Hematopoietic multipotent progenitor cell treated with erythropoietin and hydrocortisone succinate and interleukin-3 and kit ligand, for 8 days (in vitro differentiated cells): ENCODE data around the gene NEK2.
"Not testable (repeated sequence)": the region's sequence is repeated elsewhere in the genome, so short reads cannot be mapped to it uniquely, and the experiment has no call there.

ENCODE experiments used
- DNase-seq: peaks from one replicate; pipeline ENCODE4 v3.0.0-alpha.2; 2015

NEK2 gene

GRCh38 chr1:211675230-211676105 is at the start of gene NEK2:
TSS of gene NEK2 (minus strand) at chr1:211675621. CDS start at chr1:211675479, 142 bp downstream.
- DNase-seq, result peak; percentile 95

GRCh38 chr1:211724687-211725196 is 49.3 kb upstream of the NEK2 start:
- DNase-seq, result no peak

- no peak for DNase-seq
Observed at GRCh38 chr1:211723273-211723672, 47.9 kb upstream of the NEK2 start.

GRCh38 chr1:211722277-211723175 is 47.1 kb upstream of the NEK2 start:
- no peak for DNase-seq

GRCh38 chr1:211716555-211716954 is 41.1 kb upstream of the NEK2 start:
- DNase-seq, result not testable (repeated sequence)

- no peak for DNase-seq
Observed at GRCh38 chr1:211715971-211716370, 40.5 kb upstream of the NEK2 start.

GRCh38 chr1:211714154-211714553 is 38.7 kb upstream of the NEK2 start:
- DNase-seq, result no peak

- DNase-seq, result no peak
Observed at GRCh38 chr1:211713231-211713630, 37.8 kb upstream of the NEK2 start.

- DNase-seq, result peak; percentile 28
Observed at GRCh38 chr1:211711315-211711705, 35.9 kb upstream of the NEK2 start.

GRCh38 chr1:211710566-211711314 is 35.3 kb upstream of the NEK2 start:
- no peak for DNase-seq

- DNase-seq, result no peak
Observed at GRCh38 chr1:211708926-211709325, 33.5 kb upstream of the NEK2 start.

- DNase-seq, result no peak
Observed at GRCh38 chr1:211708006-211708405, 32.6 kb upstream of the NEK2 start.

GRCh38 chr1:211705467-211706091 is 30.2 kb upstream of the NEK2 start:
- no peak for DNase-seq

- DNase-seq, result no peak
Observed at GRCh38 chr1:211704543-211704942, 29.1 kb upstream of the NEK2 start.

GRCh38 chr1:211703812-211704537 is 28.6 kb upstream of the NEK2 start:
- DNase-seq, result no peak

- DNase-seq, result no peak
Observed at GRCh38 chr1:211701733-211702132, 26.3 kb upstream of the NEK2 start.

GRCh38 chr1:211699059-211699458 is 23.6 kb upstream of the NEK2 start:
- no peak for DNase-seq

- DNase-seq, result peak; percentile 63
Observed at GRCh38 chr1:211698161-211699026, 23.0 kb upstream of the NEK2 start.

- DNase-seq, result no peak
Observed at GRCh38 chr1:211697356-211697755, 21.9 kb upstream of the NEK2 start.

GRCh38 chr1:211695135-211695816 is 19.9 kb upstream of the NEK2 start:
- DNase-seq, result peak; percentile 14
